ENCODE results near the gene ACO1. TPM values are rescaled to one million over a fixed set of nuclear protein-coding genes. Genes with fewer than 3 reads are reported as not detected.

The ACO1 gene
- 68.4 and 109 TPM in 2 replicates for total RNA-seq

GRCh38 chr9:32384364-32385151 lies at the start of gene ACO1:
Gene ACO1 (plus strand): TSS chr9:32384643. CDS start chr9:32405507, 20,864 bp downstream.

Other genes with a start within 250 kb of the ACO1 start
- gene RIGI, start 141.6 kb downstream of the ACO1 start, total RNA-seq: 9.4 and 10.0 TPM in 2 replicates
- 1.9 and 2.5 TPM in 2 replicates for gene SMIM27, start 167.7 kb downstream of the ACO1 start, total RNA-seq
- 24.5 and 35.5 TPM in 2 replicates for gene TOPORS, start 167.9 kb downstream of the ACO1 start, total RNA-seq
- 22.8 and 90.6 TPM in 2 replicates for gene NDUFB6, start 188.5 kb downstream of the ACO1 start, total RNA-seq

All from smooth muscle cell of trachea (primary cell).